Left lung (tissue), 10 donors: ENCODE results near the gene XCL2. TPM values are rescaled to one million over a fixed set of nuclear protein-coding genes. Genes with fewer than 3 reads are reported as not detected.
A peak's percentile ranks its signal among the peaks of the same experiment; 100 is the strongest.

Source experiments
- ATAC-seq: fragments of 200-7000 bp; cut with Tn5 transposase; one replicate; pipeline ENCODE4 v1.9.1; 2020; ENCODE audit warnings: moderate library complexity
- DNase-seq, 4 donors: peaks; one replicate each; pipeline ENCODE4 v3.0.0-alpha.2; 2013 to 2020
- H3K27ac ChIP-seq, 2 donors: fragments of 200-600 bp; sonication (generic) in 1 of 2; one replicate each; pipeline versions ENCODE4 v1.5.0 to v1.8.0; 2020 to 2021
- H3K27me3 ChIP-seq, 2 donors: fragments of 200-600 bp; sonication (generic) in 1 of 2; one replicate each; pipeline versions ENCODE4 v1.5.0 to v1.8.0; 2020 to 2021
- H3K36me3 ChIP-seq, 2 donors: fragments of 200-600 bp; sonication (generic) in 1 of 2; one replicate each; pipeline versions ENCODE4 v1.5.0 to v1.8.0; 2020 to 2021
- H3K4me1 ChIP-seq, 2 donors: fragments of 200-600 bp; one replicate each; pipeline ENCODE4 v1.8.0; 2021
- H3K4me3 ChIP-seq, 2 donors: fragments of 200-600 bp; sonication (generic) in 1 of 2; one replicate each; pipeline versions ENCODE4 v1.5.0 to v1.8.0; 2020 to 2021; ENCODE audit warnings: mild to moderate bottlenecking in 1 of 2
- H3K9me3 ChIP-seq, 2 donors: fragments of 200-600 bp; sonication (generic) in 1 of 2; one replicate each; pipeline versions ENCODE4 v1.5.0 to v1.8.0; 2020 to 2021
- intact Hi-C, 2 donors: fragments of 100-400 bp; cut with DNase I; formaldehyde crosslinking; loops; one replicate each; pipeline versions ENCODE4 v1.11.2 to v1.14.2; 2022
- polyA plus RNA-seq, 6 donors: library from polyadenylated mRNA; unstranded; fragments of 120-200 nt; gene quantifications; one replicate each; pipeline ENCODE4 v1.2.1, GENCODE V29; 2013; ENCODE audit not compliant: insufficient read length in 6 of 6
- total RNA-seq, 2 donors: library from RNA; stranded (reverse); fragmentation: NEBNext Ultra II Directional; extraction: Animal tissue kit (Norgen Biotek cat#: 25700); gene quantifications; one replicate each; pipeline ENCODE4 v1.2.1, GENCODE V29; 2021
- TF ChIP-seq, protein P1 (sequence below), 2 donors: fragments of 200-600 bp; sonication (generic) in 1 of 2; IDR thresholded peaks; one replicate each; pipeline versions ENCODE4 v1.5.0 to v1.8.0; 2021; ENCODE audit warnings: antibody characterized with exemption in 2 of 2
- donor health status: DM: no; HTN: yes; CAD: no.
- donor health status: DM: no; HTN: no; CAD: no.

The XCL2 gene
- total and polyA plus RNA-seq, 8 donors, result 0.39 to 1.5 (median 0.89) TPM; not detected in 1

DNA sequence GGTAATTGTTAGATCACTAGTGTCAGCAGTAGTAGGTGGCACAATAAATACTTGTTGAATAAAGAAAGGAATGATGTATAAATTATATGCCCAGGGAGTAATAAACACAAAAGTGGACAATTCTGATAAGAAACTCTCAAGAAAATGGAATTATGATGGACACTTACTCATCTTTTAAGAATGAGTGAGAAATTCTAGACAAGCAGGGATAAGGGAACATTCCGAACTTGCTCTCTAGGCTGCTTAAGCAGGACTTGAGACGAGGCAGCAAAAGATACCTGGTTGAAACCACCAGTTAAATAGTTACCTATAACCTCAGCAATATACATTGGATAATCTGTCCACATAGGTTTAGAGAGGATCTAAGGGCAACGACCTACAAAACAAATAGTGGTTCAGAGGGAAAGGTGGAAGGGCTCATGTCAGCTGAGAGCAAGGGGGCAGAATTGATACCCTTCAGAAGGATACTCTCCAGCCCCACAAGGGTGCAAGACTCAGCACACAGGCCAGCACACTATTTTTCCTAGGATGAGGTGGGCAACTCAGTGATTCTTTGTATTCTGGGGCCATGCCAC lies 46.3 kb downstream of the XCL2 start:
- intact Hi-C loops, result no loop called here
- no peak overlapping the region for H3K27ac ChIP-seq

DNA sequence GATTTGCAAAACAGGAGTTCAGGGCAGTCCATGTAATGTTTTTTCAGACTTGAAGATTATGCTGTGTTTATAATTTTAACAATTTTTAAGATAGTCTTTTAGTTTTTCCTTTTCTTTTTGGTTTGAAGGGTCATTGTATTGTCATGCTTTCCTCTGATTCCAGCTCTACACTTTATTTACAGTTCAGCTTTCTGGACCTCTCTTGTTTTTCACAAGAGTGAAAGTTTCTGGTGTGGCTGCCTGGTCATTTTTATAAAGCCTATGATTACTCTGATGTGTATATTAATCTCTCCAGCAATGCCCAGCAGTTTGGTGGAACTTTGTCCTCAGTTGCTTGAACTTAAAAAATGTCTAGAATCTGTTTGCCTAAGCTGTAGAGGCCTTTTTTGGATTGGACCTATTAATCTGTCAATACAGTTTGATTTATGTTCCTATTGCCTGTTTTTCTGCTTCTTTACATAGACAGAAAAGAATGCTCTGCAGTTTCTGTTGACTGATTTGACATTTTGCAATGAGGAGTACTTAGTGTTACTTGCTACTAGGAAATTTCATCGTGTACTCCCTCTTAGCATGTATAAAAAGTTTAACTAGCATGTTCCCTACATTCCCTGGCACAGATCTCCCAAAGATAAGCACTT lies 52.2 kb downstream of the XCL2 start:
- no peak overlapping the region for H3K27ac ChIP-seq
- intact Hi-C loops, result no loop called here
- ATAC-seq, result peak; percentile 61

More for the DNA sequence above, 46.3 kb downstream of the XCL2 start:
- no peaks in the 10 kb centered on the region for H3K27me3 ChIP-seq
- no peak overlapping the region for H3K4me3 ChIP-seq
- no peaks in the 10 kb centered on the region for H3K36me3 ChIP-seq
- H3K4me1 ChIP-seq, result no peaks in the 10 kb centered on the region
- TF ChIP-seq, protein P1, sequence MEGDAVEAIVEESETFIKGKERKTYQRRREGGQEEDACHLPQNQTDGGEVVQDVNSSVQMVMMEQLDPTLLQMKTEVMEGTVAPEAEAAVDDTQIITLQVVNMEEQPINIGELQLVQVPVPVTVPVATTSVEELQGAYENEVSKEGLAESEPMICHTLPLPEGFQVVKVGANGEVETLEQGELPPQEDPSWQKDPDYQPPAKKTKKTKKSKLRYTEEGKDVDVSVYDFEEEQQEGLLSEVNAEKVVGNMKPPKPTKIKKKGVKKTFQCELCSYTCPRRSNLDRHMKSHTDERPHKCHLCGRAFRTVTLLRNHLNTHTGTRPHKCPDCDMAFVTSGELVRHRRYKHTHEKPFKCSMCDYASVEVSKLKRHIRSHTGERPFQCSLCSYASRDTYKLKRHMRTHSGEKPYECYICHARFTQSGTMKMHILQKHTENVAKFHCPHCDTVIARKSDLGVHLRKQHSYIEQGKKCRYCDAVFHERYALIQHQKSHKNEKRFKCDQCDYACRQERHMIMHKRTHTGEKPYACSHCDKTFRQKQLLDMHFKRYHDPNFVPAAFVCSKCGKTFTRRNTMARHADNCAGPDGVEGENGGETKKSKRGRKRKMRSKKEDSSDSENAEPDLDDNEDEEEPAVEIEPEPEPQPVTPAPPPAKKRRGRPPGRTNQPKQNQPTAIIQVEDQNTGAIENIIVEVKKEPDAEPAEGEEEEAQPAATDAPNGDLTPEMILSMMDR (IDR thresholded peaks at IDR 0.05), result no peak
- ATAC-seq (no peak), DNase-seq (no peak)
- H3K9me3 ChIP-seq, result no peaks in the 10 kb centered on the region

More for the DNA sequence above, 52.2 kb downstream of the XCL2 start:
- no peaks in the 10 kb centered on the region for H3K4me1 ChIP-seq
- TF ChIP-seq, protein P1 (IDR thresholded peaks at IDR 0.05), result no peak
- DNase-seq, result no peak
- H3K27me3 ChIP-seq, result no peaks in the 10 kb centered on the region
- H3K36me3 ChIP-seq, result no peaks in the 10 kb centered on the region
- no peaks in the 10 kb centered on the region for H3K9me3 ChIP-seq
- no peak overlapping the region for H3K4me3 ChIP-seq

Other genes with a start within 250 kb of the XCL2 start
- under 1 TPM in 1 of 2 donors, not detected in 1; 0.73 TPM for gene XCL1, start 32.6 kb upstream of the XCL2 start, total RNA-seq
- gene XCL1, start 32.6 kb upstream of the XCL2 start, polyA plus RNA-seq, result under 1 TPM; 0.20 to 0.46 (median 0.34) TPM
- gene DPT, start 185.2 kb upstream of the XCL2 start, total RNA-seq, result 10 to 100 TPM; 10.7 to 28.6 TPM
- 1 to 10 TPM in 3 of 6 donors, under 1 TPM in 3; 0.46 to 4.4 (median 1.4) TPM for gene DPT, start 185.2 kb upstream of the XCL2 start, polyA plus RNA-seq